ENCODE measurements around the gene SRGAP1. TPM values are rescaled to one million over a fixed set of nuclear protein-coding genes. Genes with fewer than 3 reads are reported as not detected.

The SRGAP1 gene
- total RNA-seq, 4 donors from 2014 or later, result 13.1 to 81.5 (median 22.4) TPM

- peaks cover 0 to 43% (median 0%) of the 10 kb centered on the region in 3 donors for H3K36me3 ChIP-seq
- H3K4me1 ChIP-seq, result no peaks in the 10 kb centered on the region
- H3K4me3 ChIP-seq, result no peak overlapping the region
- no peak overlapping the region for H3K27ac ChIP-seq
- H3K27me3 ChIP-seq, result no peaks in the 10 kb centered on the region
- DNase-seq (ENCODE audit: low spot score in 2 of 2), result no peak
- TF ChIP-seq EP300 (IDR thresholded peaks at IDR 0.05) (no peak), CTCF (IDR thresholded peaks at IDR 0.05) (no peak), POLR2A (IDR thresholded peaks at IDR 0.05) (no peak)
- 74 to 84% methylated on average over 2 of the region's 2 CpGs for WGBS, 2 donors
- H3K9me3 ChIP-seq, result no peaks in the 10 kb centered on the region
These were observed 39.8 kb upstream of the SRGAP1 start for GRCh38 chr12:63804746-63805145.

- no peak for DNase-seq (ENCODE audit: low spot score in 2 of 2)
- Histone ChIP-seq H3K27ac (no peak overlapping the region), H3K4me1 (no peaks in the 10 kb centered on the region), H3K9me3 (no peaks in the 10 kb centered on the region), H3K27me3 (no peaks in the 10 kb centered on the region), H3K4me3 (no peak overlapping the region), H3K36me3 (peaks cover 0 to 43% (median 0%) of the 10 kb centered on the region in 3 donors)
- 72% methylated on average over 3 of the region's 3 CpGs for WGBS, 2 donors
- TF ChIP-seq CTCF (IDR thresholded peaks at IDR 0.05), result no peak
- no peak for TF ChIP-seq POLR2A (IDR thresholded peaks at IDR 0.05)
- TF ChIP-seq EP300 (IDR thresholded peaks at IDR 0.05), result no peak
These were observed 38.5 kb upstream of the SRGAP1 start for GRCh38 chr12:63805704-63806672.

GRCh38 chr12:63808631-63809030 lies 35.9 kb upstream of the SRGAP1 start:
- DNase-seq (ENCODE audit: low spot score in 2 of 2), result no peak
- Histone ChIP-seq H3K4me3 (no peak overlapping the region), H3K9me3 (no peaks in the 10 kb centered on the region), H3K27me3 (no peaks in the 10 kb centered on the region), H3K36me3 (peaks cover 0 to 39% (median 0%) of the 10 kb centered on the region in 3 donors), H3K4me1 (no peaks in the 10 kb centered on the region), H3K27ac (no peak overlapping the region)
- 85 to 91% methylated on average over 5 of the region's 5 CpGs for WGBS, 2 donors
- no peak for TF ChIP-seq CTCF (IDR thresholded peaks at IDR 0.05)
- no peak for TF ChIP-seq POLR2A (IDR thresholded peaks at IDR 0.05)
- TF ChIP-seq EP300 (IDR thresholded peaks at IDR 0.05), result no peak

- no peak overlapping the region for H3K4me3 ChIP-seq
- H3K27ac ChIP-seq, result no peak overlapping the region
- no peak for DNase-seq (ENCODE audit: low spot score in 2 of 2)
- TF ChIP-seq EP300 (IDR thresholded peaks at IDR 0.05) (no peak), CTCF (IDR thresholded peaks at IDR 0.05) (no peak), POLR2A (IDR thresholded peaks at IDR 0.05) (no peak)
- no peaks in the 10 kb centered on the region for H3K4me1 ChIP-seq
- no peaks in the 10 kb centered on the region for H3K9me3 ChIP-seq
- WGBS, 2 donors, result 62 to 71% methylated on average over 4 of the region's 4 CpGs
- no peaks in the 10 kb centered on the region for H3K27me3 ChIP-seq
- peaks cover 0 to 37% (median 0%) of the 10 kb centered on the region in 3 donors for H3K36me3 ChIP-seq
These were observed 34.9 kb upstream of the SRGAP1 start for GRCh38 chr12:63809566-63809965.

- no peaks in the 10 kb centered on the region for H3K9me3 ChIP-seq
- no peaks in the 10 kb centered on the region for H3K27me3 ChIP-seq
- H3K36me3 ChIP-seq, result peaks cover 0 to 30% (median 0%) of the 10 kb centered on the region in 3 donors
- no peaks in the 10 kb centered on the region for H3K4me1 ChIP-seq
- TF ChIP-seq POLR2A (IDR thresholded peaks at IDR 0.05) (no peak), EP300 (IDR thresholded peaks at IDR 0.05) (no peak), CTCF (IDR thresholded peaks at IDR 0.05) (no peak)
- WGBS, 2 donors, result 72 to 83% methylated on average over 2 of the region's 2 CpGs
- DNase-seq (ENCODE audit: low spot score in 2 of 2), result no peak
- H3K27ac ChIP-seq, result no peak overlapping the region
- no peak overlapping the region for H3K4me3 ChIP-seq
These were observed 33.2 kb upstream of the SRGAP1 start for GRCh38 chr12:63811334-63811733.
